Memory B cell (primary cell): ENCODE results near the gene VLDLR.
"Not testable (repeated sequence)": the region's sequence is repeated elsewhere in the genome, so short reads cannot be mapped to it uniquely, and the experiment has no call there.

Experiments
- ATAC-seq: fragments of 150-1000 bp; cut with Tn5 transposase; 2 replicates; pipeline ENCODE4 v1.10.0; 2021; ENCODE audit warnings: low read depth, mild to moderate bottlenecking, moderate library complexity
- DNase-seq, 2 donors: peaks; one replicate each; pipeline ENCODE4 v3.0.0; 2022; ENCODE audit warnings: low spot score in 2 of 2
- H3K27ac Mint-ChIP-seq: one replicate; pipeline ENCODE4 v1.8.0; 2022; ENCODE audit warnings: mild to moderate bottlenecking, moderate library complexity, mixed read lengths
- H3K27me3 Mint-ChIP-seq: one replicate; pipeline ENCODE4 v1.8.0; 2022; ENCODE audit warnings: mixed read lengths
- H3K36me3 Mint-ChIP-seq: one replicate; pipeline ENCODE4 v1.8.0; 2022; ENCODE audit warnings: mild to moderate bottlenecking, mixed read lengths
- H3K4me1 Mint-ChIP-seq: one replicate; pipeline ENCODE4 v1.8.0; 2022; ENCODE audit warnings: mixed read lengths
- H3K4me3 Mint-ChIP-seq: one replicate; pipeline ENCODE4 v1.8.0; 2022; ENCODE audit warnings: mild to moderate bottlenecking, moderate library complexity, mixed read lengths
- H3K9me3 Mint-ChIP-seq: one replicate; pipeline ENCODE4 v1.8.0; 2022; ENCODE audit warnings: mixed read lengths

Gene VLDLR

DNA sequence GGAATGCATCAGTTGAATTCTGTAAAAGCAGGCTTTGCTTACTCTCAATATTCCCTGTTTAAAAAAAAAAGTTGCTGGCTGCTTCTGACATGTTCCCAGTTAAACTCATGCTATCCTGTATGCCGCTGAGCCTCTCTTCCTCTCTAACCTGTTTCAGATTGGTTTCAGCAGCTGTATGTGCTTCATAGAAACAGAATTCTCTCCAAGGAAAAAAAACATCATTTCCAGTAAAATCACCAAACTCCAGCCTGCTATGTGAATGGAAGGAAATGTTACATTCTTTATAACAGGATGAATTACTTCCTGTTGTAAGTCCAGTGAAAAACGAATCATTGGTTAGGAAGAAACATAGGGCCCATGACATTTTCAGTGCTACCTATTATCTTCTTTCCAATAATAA is 70.0 kb downstream of the VLDLR start:
- Mint-ChIP-seq H3K27ac (no peak overlapping the region), H3K4me3 (no peak overlapping the region), H3K36me3 (peaks cover 3% of the 10 kb centered on the region), H3K9me3 (no peaks in the 10 kb centered on the region), H3K27me3 (no peaks in the 10 kb centered on the region), H3K4me1 (no peaks in the 10 kb centered on the region)
- DNase-seq: no peak
- ATAC-seq: no peak

DNA sequence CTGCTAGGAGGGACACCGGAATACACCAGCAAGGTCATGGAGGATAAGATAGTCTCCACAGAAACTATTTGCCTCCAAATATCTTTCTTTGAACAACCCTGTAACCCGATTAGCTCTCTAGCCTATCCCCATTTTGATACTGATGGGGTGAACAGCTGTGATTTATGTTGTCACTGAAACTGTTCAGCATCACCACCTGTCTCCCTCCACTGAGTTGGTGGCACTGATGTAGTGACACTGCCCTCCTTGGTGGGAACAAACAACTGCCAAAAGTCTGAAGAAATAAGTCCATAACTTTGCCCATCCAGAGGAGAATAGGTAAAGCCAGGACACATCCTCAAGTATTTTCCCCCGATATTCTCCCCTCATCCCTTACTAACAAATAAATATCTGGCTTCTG is 71.5 kb downstream of the VLDLR start:
- Mint-ChIP-seq H3K9me3 (no peaks in the 10 kb centered on the region), H3K27me3 (no peaks in the 10 kb centered on the region), H3K4me1 (peaks cover 5% of the 10 kb centered on the region), H3K36me3 (peaks cover 3% of the 10 kb centered on the region), H3K27ac (no peak overlapping the region), H3K4me3 (no peak overlapping the region)
- ATAC-seq (no peak), DNase-seq (no peak)

DNA sequence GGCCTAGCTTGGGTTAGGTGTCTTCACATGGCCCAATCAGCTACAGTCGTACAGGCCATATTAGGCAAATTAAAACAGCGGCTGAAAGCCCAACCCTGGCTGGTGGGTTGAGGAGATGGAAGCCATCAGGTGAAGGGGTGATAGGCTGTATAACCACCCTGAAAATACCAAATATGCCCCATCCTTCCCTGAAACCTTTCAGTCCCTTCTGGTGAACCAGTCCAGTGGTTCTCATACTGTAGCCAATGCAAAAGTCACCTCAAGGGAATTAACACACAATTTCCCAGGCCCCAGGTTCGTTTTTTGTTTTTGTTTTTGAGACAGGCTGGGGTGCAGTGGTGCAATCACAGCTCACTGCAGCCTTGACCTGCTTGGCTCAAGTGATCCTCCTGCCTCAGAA is 75.9 kb downstream of the VLDLR start:
- no peaks in the 10 kb centered on the region for H3K9me3 Mint-ChIP-seq
- H3K27ac Mint-ChIP-seq: no peak overlapping the region
- H3K36me3 Mint-ChIP-seq: peaks cover 3% of the 10 kb centered on the region
- ATAC-seq: no peak
- H3K4me3 Mint-ChIP-seq: no peak overlapping the region
- DNase-seq: no peak
- H3K4me1 Mint-ChIP-seq: peaks cover 5% of the 10 kb centered on the region
- H3K27me3 Mint-ChIP-seq: no peaks in the 10 kb centered on the region

DNA sequence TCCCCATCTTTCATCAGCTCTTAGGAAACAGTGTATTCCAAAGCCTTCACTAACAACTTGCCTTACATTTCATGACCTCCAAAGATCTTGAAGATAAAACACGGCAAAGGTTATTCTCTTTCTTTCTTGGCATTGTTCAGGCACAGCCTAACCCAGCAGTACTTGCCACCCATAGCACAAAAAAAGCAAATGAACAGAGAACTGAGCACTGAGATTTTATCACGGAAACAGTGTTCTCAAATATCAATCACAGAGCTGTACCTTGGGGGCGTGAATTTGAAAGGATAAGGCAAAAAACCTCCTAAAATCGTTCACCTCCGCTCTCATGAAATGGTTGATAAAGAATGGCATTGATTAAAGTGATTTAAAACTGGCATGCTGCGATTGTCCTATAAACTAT is 78.8 kb downstream of the VLDLR start:
- no peaks in the 10 kb centered on the region for H3K27me3 Mint-ChIP-seq
- H3K4me3 Mint-ChIP-seq: no peak overlapping the region
- DNase-seq (no peak), ATAC-seq (no peak)
- no peak overlapping the region for H3K27ac Mint-ChIP-seq
- no peaks in the 10 kb centered on the region for H3K9me3 Mint-ChIP-seq
- no peaks in the 10 kb centered on the region for H3K36me3 Mint-ChIP-seq
- H3K4me1 Mint-ChIP-seq: peaks cover 5% of the 10 kb centered on the region

DNA sequence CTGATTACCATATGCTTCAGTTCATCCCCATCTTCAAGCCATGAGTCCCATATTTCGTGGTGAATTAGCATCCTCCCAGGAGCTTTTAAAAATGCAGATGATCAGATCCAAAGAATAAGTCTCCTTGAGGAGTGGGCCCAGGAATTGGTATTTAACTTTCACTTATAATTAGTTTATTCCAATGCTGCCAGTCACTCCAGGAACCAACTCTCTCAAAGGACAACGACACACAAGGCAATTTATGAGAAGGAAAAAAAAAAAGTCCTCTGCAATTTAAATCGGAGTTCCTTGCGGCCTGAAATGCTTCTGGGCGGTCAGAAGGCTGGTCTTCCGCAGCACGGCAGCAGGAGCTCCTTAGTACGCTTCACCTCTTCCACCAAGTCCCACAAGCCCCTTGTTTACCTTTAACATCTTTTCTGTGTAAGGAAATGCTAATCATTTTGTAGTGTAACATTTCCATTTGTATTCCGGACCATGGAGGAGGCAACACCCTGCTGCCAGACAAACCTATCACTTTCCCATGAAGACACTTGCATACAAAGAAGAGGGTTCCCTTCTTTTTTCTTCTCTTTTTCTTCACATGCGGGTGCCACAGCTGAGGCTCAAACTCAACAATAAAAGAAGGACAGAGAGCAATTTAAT is 79.4 kb downstream of the VLDLR start:
- H3K27me3 Mint-ChIP-seq: no peaks in the 10 kb centered on the region
- H3K9me3 Mint-ChIP-seq: no peaks in the 10 kb centered on the region
- no peak overlapping the region for H3K4me3 Mint-ChIP-seq
- H3K4me1 Mint-ChIP-seq: peaks cover 5% of the 10 kb centered on the region
- no peak for DNase-seq
- ATAC-seq: no peak
- no peaks in the 10 kb centered on the region for H3K36me3 Mint-ChIP-seq
- no peak overlapping the region for H3K27ac Mint-ChIP-seq

DNA sequence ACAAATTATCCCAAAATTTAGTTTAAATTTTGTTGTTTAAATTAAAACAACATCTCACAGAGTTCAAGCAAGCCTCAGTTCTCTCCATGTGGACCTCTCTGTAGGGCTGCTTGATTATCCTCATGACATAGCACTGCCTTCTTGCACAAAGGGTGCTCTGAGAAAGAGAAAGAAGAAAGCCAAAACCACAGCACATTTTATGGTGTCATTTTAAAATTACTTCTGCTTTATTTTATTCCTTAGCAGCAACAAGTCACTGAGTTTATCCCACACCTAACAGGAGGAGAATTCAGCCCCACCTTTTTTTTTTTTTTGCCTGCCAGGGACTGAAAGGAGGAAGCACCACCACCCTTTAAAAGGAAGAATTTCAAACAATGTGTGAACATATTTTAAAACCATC is 82.9 kb downstream of the VLDLR start:
- Mint-ChIP-seq H3K27me3 (no peaks in the 10 kb centered on the region), H3K36me3 (peaks cover 3% of the 10 kb centered on the region), H3K9me3 (no peaks in the 10 kb centered on the region), H3K4me3 (no peak overlapping the region), H3K27ac (no peak overlapping the region), H3K4me1 (no peaks in the 10 kb centered on the region)
- ATAC-seq (no peak), DNase-seq (no peak)

DNA sequence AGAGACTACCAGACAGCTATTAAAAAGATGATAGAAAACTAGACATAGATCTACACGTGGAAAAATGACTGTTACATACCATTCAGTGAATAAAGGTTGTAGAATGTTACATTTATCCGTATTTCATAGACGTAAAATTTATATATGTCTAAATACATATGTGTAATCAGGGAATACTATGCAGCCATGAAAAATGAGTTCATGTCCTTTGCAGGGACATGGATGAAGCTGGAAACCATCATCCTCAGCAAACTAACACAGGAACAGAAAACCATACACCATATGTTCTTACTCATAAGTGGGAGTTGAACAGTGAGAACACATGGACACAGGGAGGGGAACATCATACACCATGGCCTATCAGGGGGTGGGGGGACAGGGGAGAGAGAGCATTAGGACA is 85.7 kb downstream of the VLDLR start:
- not testable (repeated sequence) for DNase-seq, H3K4me3 Mint-ChIP-seq, H3K4me1 Mint-ChIP-seq, ATAC-seq, H3K36me3 Mint-ChIP-seq, H3K27me3 Mint-ChIP-seq, H3K9me3 Mint-ChIP-seq, H3K27ac Mint-ChIP-seq
